Natural killer cell (primary cell): ENCODE measurements around the gene PKMYT1. TPM values are rescaled to one million over a fixed set of nuclear protein-coding genes. Genes with fewer than 3 reads are reported as not detected.

Experiments used
- ATAC-seq, 3 donors: fragments of 150-1000 bp in 2 of 3; fragments of 200-7000 bp in 1 of 3; cut with Tn5 transposase; 1 replicate in 1 of 3; 2 replicates in 2 of 3; pipeline ENCODE4 v1.10.0; 2021; ENCODE audit warnings: mild to moderate bottlenecking in 2 of 3, moderate library complexity in 2 of 3
- DNase-seq, 2 donors: peaks; one replicate each; pipeline versions ENCODE4 v3.0.0 to v3.0.0-alpha.2; 2013 to 2021; ENCODE audit warnings: mixed read lengths in 1 of 2
- H3K27ac ChIP-seq: one replicate; pipeline ENCODE4 v1.5.1; 2013; ENCODE audit warnings: mild to moderate bottlenecking, low read length
- H3K27me3 ChIP-seq: one replicate; pipeline ENCODE4 v1.6.1; 2013; ENCODE audit warnings: low read length; ENCODE audit not compliant: control insufficient read depth, insufficient read depth
- H3K36me3 ChIP-seq: one replicate; pipeline ENCODE4 v1.6.1; 2013; ENCODE audit warnings: low read length; ENCODE audit not compliant: control insufficient read depth, insufficient read depth
- H3K4me1 ChIP-seq: one replicate; pipeline ENCODE4 v1.6.1; 2013; ENCODE audit warnings: low read length; ENCODE audit not compliant: control insufficient read depth, insufficient read depth
- H3K4me3 ChIP-seq: one replicate; pipeline ENCODE4 v1.5.1; 2013; ENCODE audit warnings: low read length
- H3K9me3 ChIP-seq: one replicate; pipeline ENCODE4 v1.6.1; 2013; ENCODE audit warnings: low read length; ENCODE audit not compliant: control insufficient read depth, insufficient read depth
- H3K27ac Mint-ChIP-seq, 2 donors: one replicate each; pipeline ENCODE4 v1.8.0; 2022; ENCODE audit warnings: mild to moderate bottlenecking in 2 of 2, mixed read lengths in 2 of 2, moderate library complexity in 1 of 2
- H3K27me3 Mint-ChIP-seq, 2 donors: one replicate each; pipeline ENCODE4 v1.8.0; 2022; ENCODE audit warnings: low read depth in 2 of 2, mixed read lengths in 2 of 2
- H3K36me3 Mint-ChIP-seq: one replicate; pipeline ENCODE4 v1.8.0; 2022; ENCODE audit warnings: mixed read lengths
- H3K4me1 Mint-ChIP-seq, 2 donors: one replicate each; pipeline ENCODE4 v1.8.0; 2022; ENCODE audit warnings: mixed read lengths in 2 of 2
- H3K4me3 Mint-ChIP-seq: one replicate; pipeline ENCODE4 v1.8.0; 2022; ENCODE audit warnings: mild to moderate bottlenecking, moderate library complexity, mixed read lengths
- H3K9me3 Mint-ChIP-seq, 2 donors: one replicate each; pipeline ENCODE4 v1.8.0; 2022; ENCODE audit warnings: mixed read lengths in 2 of 2
- CTCF ChIP-seq: fragments of 200-600 bp; IDR thresholded peaks from one replicate; pipeline ENCODE4 v1.8.0; 2022; ENCODE audit warnings: antibody characterized with exemption
- WGBS: methylation state at CpG from one replicate; pipeline ENCODE4 v1.1.7; 2013; ENCODE audit warnings: missing lambda C conversion rate; ENCODE audit not compliant: insufficient coverage; 5-methylcytosine and 5-hydroxymethylcytosine counted together
- intact Hi-C: fragments of 100-400 bp; cut with micrococcal nuclease; formaldehyde crosslinking; loops from one replicate; pipeline ENCODE4 v1.14.2; 2022
- total RNA-seq, 4 donors: library from RNA; stranded (reverse); fragments of 120-200 nt in 1 of 4; gene quantifications; one replicate each; pipeline versions ENCODE4 v1.2.3 to v1.2.4, GENCODE V29; 2013 to 2022

PKMYT1 gene
- total RNA-seq, 3 donors from 2014 or later (not counting 1 experiment from before 2014, with no cell fraction given) = 2.6 to 5.9 (median 3.5) TPM

- no peaks in the 10 kb centered on the region for H3K27me3 ChIP-seq
- TF ChIP-seq CTCF = no peak
- no peak overlapping the region for H3K27ac ChIP-seq
- Mint-ChIP-seq H3K9me3 (no peaks in the 10 kb centered on the region), H3K4me3 (no peak overlapping the region), H3K27ac (no peak overlapping the region), H3K27me3 (no peaks in the 10 kb centered on the region), H3K36me3 (no peaks in the 10 kb centered on the region), H3K4me1 (no peaks in the 10 kb centered on the region)
- H3K4me3 ChIP-seq = no peak overlapping the region
- H3K4me1 ChIP-seq = no peaks in the 10 kb centered on the region
- 84% methylated on average over 8 of the region's 12 CpGs for WGBS
- no peaks in the 10 kb centered on the region for H3K9me3 ChIP-seq
- no peak for ATAC-seq
- intact Hi-C loops = no loop called here
- no peak for DNase-seq
- no peaks in the 10 kb centered on the region for H3K36me3 ChIP-seq
Measured at GRCh38 chr16:2991566-2992261, 11.5 kb upstream of the PKMYT1 start.

- Histone ChIP-seq H3K9me3 (no peaks in the 10 kb centered on the region), H3K36me3 (no peaks in the 10 kb centered on the region), H3K4me1 (no peaks in the 10 kb centered on the region), H3K27ac (no peak overlapping the region), H3K27me3 (no peaks in the 10 kb centered on the region), H3K4me3 (no peak overlapping the region)
- ATAC-seq (no peak), DNase-seq (no peak)
- no peaks in the 10 kb centered on the region for H3K4me1 Mint-ChIP-seq
- 78% methylated on average over 10 of the region's 10 CpGs for WGBS
- no peaks in the 10 kb centered on the region for H3K36me3 Mint-ChIP-seq
- H3K27me3 Mint-ChIP-seq = no peaks in the 10 kb centered on the region
- no peak overlapping the region for H3K27ac Mint-ChIP-seq
- no peaks in the 10 kb centered on the region for H3K9me3 Mint-ChIP-seq
- intact Hi-C loops = no loop called here
- no peak for TF ChIP-seq CTCF
- no peak overlapping the region for H3K4me3 Mint-ChIP-seq
Measured at GRCh38 chr16:2990891-2991290, 10.6 kb upstream of the PKMYT1 start.

GRCh38 chr16:2988590-2989099 lies 8.4 kb upstream of the PKMYT1 start:
- 93% methylated on average over 8 of the region's 8 CpGs for WGBS
- Mint-ChIP-seq H3K4me3 (no peak overlapping the region), H3K9me3 (no peaks in the 10 kb centered on the region), H3K4me1 (no peaks in the 10 kb centered on the region), H3K27ac (no peak overlapping the region), H3K36me3 (no peaks in the 10 kb centered on the region), H3K27me3 (no peaks in the 10 kb centered on the region)
- H3K27me3 ChIP-seq = no peaks in the 10 kb centered on the region
- H3K4me1 ChIP-seq = peaks cover 5% of the 10 kb centered on the region
- H3K27ac ChIP-seq = no peak overlapping the region
- TF ChIP-seq CTCF = no peak
- no peak overlapping the region for H3K4me3 ChIP-seq
- intact Hi-C loops = no loop called here
- no peak for DNase-seq
- no peak for ATAC-seq
- H3K36me3 ChIP-seq = no peaks in the 10 kb centered on the region
- H3K9me3 ChIP-seq = no peaks in the 10 kb centered on the region

GRCh38 chr16:2987833-2988232 lies 7.6 kb upstream of the PKMYT1 start:
- no peak overlapping the region for H3K27ac ChIP-seq
- TF ChIP-seq CTCF = no peak
- peaks cover 12% of the 10 kb centered on the region for H3K4me1 ChIP-seq
- H3K9me3 ChIP-seq = no peaks in the 10 kb centered on the region
- no peak for ATAC-seq
- H3K4me3 ChIP-seq = no peak overlapping the region
- H3K9me3 Mint-ChIP-seq = no peaks in the 10 kb centered on the region
- WGBS = 82% methylated on average over 8 of the region's 8 CpGs
- no peak for DNase-seq
- no peaks in the 10 kb centered on the region for H3K4me1 Mint-ChIP-seq
- intact Hi-C loops = no loop called here
- H3K27me3 ChIP-seq = no peaks in the 10 kb centered on the region
- no peak overlapping the region for H3K27ac Mint-ChIP-seq
- H3K27me3 Mint-ChIP-seq = no peaks in the 10 kb centered on the region
- no peaks in the 10 kb centered on the region for H3K36me3 Mint-ChIP-seq
- no peak overlapping the region for H3K4me3 Mint-ChIP-seq
- no peaks in the 10 kb centered on the region for H3K36me3 ChIP-seq
